ENCODE measurements around the gene ROBO1.

DNA sequence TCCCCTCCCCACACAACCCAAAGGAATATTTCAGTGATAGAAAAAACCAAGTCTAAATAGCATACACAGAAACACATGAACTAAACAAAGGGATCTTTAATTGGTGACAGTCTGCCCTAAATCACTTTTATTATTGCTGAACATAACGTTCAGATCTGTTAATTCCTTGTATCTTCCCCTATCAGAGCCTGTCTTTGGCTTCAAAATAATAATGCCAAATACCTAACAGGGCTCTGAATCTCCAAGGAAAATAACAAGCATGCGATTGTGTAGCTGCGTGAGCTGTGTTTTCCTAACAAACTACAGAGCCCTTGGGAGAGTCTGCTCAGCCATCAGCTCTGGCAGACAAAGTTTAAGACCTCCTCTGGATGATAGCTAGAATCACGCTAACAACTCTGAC is 1010.1 kb downstream of the ROBO1 start:
- TF ChIP-seq, protein P1, sequence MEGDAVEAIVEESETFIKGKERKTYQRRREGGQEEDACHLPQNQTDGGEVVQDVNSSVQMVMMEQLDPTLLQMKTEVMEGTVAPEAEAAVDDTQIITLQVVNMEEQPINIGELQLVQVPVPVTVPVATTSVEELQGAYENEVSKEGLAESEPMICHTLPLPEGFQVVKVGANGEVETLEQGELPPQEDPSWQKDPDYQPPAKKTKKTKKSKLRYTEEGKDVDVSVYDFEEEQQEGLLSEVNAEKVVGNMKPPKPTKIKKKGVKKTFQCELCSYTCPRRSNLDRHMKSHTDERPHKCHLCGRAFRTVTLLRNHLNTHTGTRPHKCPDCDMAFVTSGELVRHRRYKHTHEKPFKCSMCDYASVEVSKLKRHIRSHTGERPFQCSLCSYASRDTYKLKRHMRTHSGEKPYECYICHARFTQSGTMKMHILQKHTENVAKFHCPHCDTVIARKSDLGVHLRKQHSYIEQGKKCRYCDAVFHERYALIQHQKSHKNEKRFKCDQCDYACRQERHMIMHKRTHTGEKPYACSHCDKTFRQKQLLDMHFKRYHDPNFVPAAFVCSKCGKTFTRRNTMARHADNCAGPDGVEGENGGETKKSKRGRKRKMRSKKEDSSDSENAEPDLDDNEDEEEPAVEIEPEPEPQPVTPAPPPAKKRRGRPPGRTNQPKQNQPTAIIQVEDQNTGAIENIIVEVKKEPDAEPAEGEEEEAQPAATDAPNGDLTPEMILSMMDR (IDR thresholded peaks at IDR 0.05): no peak
- no peak for TF ChIP-seq ZFX (IDR thresholded peaks at IDR 0.05; ENCODE audit: borderline replicate concordance)
